ENCODE measurements around the gene LTO1. TPM values are rescaled to one million over a fixed set of nuclear protein-coding genes. Genes with fewer than 3 reads are reported as not detected.

LTO1 gene
- total and polyA plus RNA-seq, 2 of the 13 experiments (the other 11 are each of a cell fraction or from before 2014, with no cell fraction given) = 11.8 to 15.0 TPM

GRCh38 chr11:69640995-69641581, 34.1 kb downstream of the LTO1 start, which contains the start of gene CCND1 (continued):
- TF ChIP-seq NFKBIZ (CRISPR knock-in tag; IDR thresholded peaks at IDR 0.05) (no peak), FUBP1 (CRISPR knock-in tag; IDR thresholded peaks at IDR 0.05; ENCODE audit: borderline replicate concordance) (no peak), ATF1 (CRISPR knock-in tag; IDR thresholded peaks at IDR 0.05) (no peak; the same call in 1 of the 2 replicates), ZBTB49 (CRISPR knock-in tag; IDR thresholded peaks at IDR 0.05; ENCODE audit: borderline replicate concordance) (no peak), ZNF740 (CRISPR knock-in tag; IDR thresholded peaks at IDR 0.05) (peak; percentile 61), CREBL2 (CRISPR knock-in tag; IDR thresholded peaks at IDR 0.05; ENCODE audit: borderline replicate concordance) (no peak), ZNF569 (CRISPR knock-in tag; IDR thresholded peaks at IDR 0.05; ENCODE audit: borderline replicate concordance) (no peak), RBFOX2 (IDR thresholded peaks at IDR 0.05; ENCODE audit: low read depth, low read length) (peak; percentile 99), ZNF281 (CRISPR knock-in tag; IDR thresholded peaks at IDR 0.05; ENCODE audit: borderline replicate concordance) (peak; percentile 50; the same call in 1 of the 2 replicates), ZNF576 (CRISPR knock-in tag; IDR thresholded peaks at IDR 0.05) (no peak), NFE2L2 (IDR thresholded peaks at IDR 0.05; ENCODE audit: low read length) (no peak), KDM3A (CRISPR knock-in tag; IDR thresholded peaks at IDR 0.05; ENCODE audit: low read depth) (no peak), ZBTB10 (CRISPR knock-in tag; IDR thresholded peaks at IDR 0.05; ENCODE audit: borderline replicate concordance) (no peak), HBP1 (CRISPR knock-in tag; IDR thresholded peaks at IDR 0.05; ENCODE audit: low read depth) (0 out of 2 replicates have a peak, but pooled peaks have one; percentile 51), ZNF17 (CRISPR knock-in tag; IDR thresholded peaks at IDR 0.05) (no peak)

Measured in HepG2 (cell line).